AG04449 (cell line): ENCODE data around the gene PLXNA4.

ENCODE experiments used
- CTCF ChIA-PET: fragments of 350-600 bp; formaldehyde crosslinking; extraction: SDS; loops from one replicate; lab custom pipeline; 2021; ENCODE audit warnings: antibody characterized with exemption; lab: Yijun Ruan, JAX
- POLR2A ChIA-PET: fragments of 400-600, 350-600 bp; formaldehyde crosslinking; extraction: SDS; loops from one replicate; lab custom pipeline; 2020; ENCODE audit warnings: antibody characterized with exemption, inconsistent platforms; lab: Yijun Ruan, JAX
- DNase-seq: peaks from one replicate; pipeline ENCODE4 v3.0.0-alpha.2; 2010; ENCODE audit warnings: low read depth, low spot score
- H3K4me3 ChIP-seq: 2 replicates; pipeline ENCODE4 v1.5.1; 2011; ENCODE audit warnings: low read depth, mild to moderate bottlenecking, control low read depth, low read length
- CTCF ChIP-seq: IDR thresholded peaks from one replicate; pipeline ENCODE4 v1.5.1; 2011; ENCODE audit warnings: mild to moderate bottlenecking, moderate library complexity, low read length, control low read depth, inconsistent platforms; ENCODE audit not compliant: insufficient read depth; ENCODE audit errors: missing control alignments

Gene PLXNA4

GRCh38 chr7:132354527-132354926 is 221.7 kb downstream of the PLXNA4 start:
- no peak for TF ChIP-seq CTCF
- H3K4me3 ChIP-seq: no peak overlapping the region
- CTCF ChIA-PET: no interaction called here
- POLR2A ChIA-PET: no interaction called here
- DNase-seq: no peak

GRCh38 chr7:132353936-132354335 is 222.3 kb downstream of the PLXNA4 start:
- DNase-seq: no peak
- POLR2A ChIA-PET: no interaction called here
- CTCF ChIA-PET: no interaction called here
- H3K4me3 ChIP-seq: no peak overlapping the region
- no peak for TF ChIP-seq CTCF

GRCh38 chr7:132352800-132353199 is 223.5 kb downstream of the PLXNA4 start:
- no peak for DNase-seq
- ChIA-PET CTCF (interaction anchor here (1.4 kb wide), 1 partner anchor 228 kb away, joined by 3 read pairs; no protein-coding TSS in a partner anchor), POLR2A (no interaction called here)
- no peak for TF ChIP-seq CTCF
- no peak overlapping the region for H3K4me3 ChIP-seq

GRCh38 chr7:132351954-132352499 is 224.2 kb downstream of the PLXNA4 start:
- CTCF ChIA-PET: interaction anchor here (1.4 kb wide), 1 partner anchor 229 kb away, joined by 3 read pairs; no protein-coding TSS in a partner anchor
- no peak for DNase-seq
- no peak for TF ChIP-seq CTCF
- no peak overlapping the region for H3K4me3 ChIP-seq
- POLR2A ChIA-PET: no interaction called here

- ChIA-PET CTCF (no interaction called here), POLR2A (no interaction called here)
- DNase-seq: no peak
- no peak overlapping the region for H3K4me3 ChIP-seq
- no peak for TF ChIP-seq CTCF
Observed at GRCh38 chr7:132350741-132351140, 225.5 kb downstream of the PLXNA4 start.

GRCh38 chr7:132349075-132349474 is 227.2 kb downstream of the PLXNA4 start:
- TF ChIP-seq CTCF: no peak
- no peak for DNase-seq
- POLR2A ChIA-PET: no interaction called here
- no peak overlapping the region for H3K4me3 ChIP-seq
- CTCF ChIA-PET: no interaction called here
